ENCODE measurements around the gene AUTS2. TPM values are rescaled to one million over a fixed set of nuclear protein-coding genes. Genes with fewer than 3 reads are reported as not detected.

Gene AUTS2
- total RNA-seq, 2 donors from 2014 or later: 2.9 to 7.9 TPM

DNA sequence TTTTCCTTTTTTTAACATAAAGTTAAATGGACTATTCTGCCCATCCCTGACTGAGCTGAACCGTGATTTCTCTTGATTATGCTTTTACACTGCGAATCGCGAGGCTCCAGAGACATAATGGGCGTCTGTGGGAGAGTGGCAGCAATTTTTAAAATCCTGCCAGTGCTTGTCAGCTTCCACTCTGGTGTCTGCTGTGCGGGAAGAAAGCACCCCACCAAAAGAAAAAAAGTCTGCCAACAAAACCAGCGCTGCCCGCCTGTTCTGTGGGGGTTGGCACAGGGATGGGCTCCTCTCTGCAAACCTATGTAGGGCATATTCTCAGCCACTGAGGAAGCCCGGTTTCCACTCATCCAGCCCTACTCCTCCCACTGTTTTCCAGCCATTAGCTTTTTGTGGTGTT, 941.3 kb downstream of the AUTS2 start:
- ATAC-seq (replicated peaks in 1 of 2): no peak
- H3K27me3 Mint-ChIP-seq (ENCODE audit: low read depth): peaks cover 7% of the 10 kb centered on the region
- H3K36me3 Mint-ChIP-seq (ENCODE audit: insufficient read depth in 2 of 2): no peaks in the 10 kb centered on the region

DNA sequence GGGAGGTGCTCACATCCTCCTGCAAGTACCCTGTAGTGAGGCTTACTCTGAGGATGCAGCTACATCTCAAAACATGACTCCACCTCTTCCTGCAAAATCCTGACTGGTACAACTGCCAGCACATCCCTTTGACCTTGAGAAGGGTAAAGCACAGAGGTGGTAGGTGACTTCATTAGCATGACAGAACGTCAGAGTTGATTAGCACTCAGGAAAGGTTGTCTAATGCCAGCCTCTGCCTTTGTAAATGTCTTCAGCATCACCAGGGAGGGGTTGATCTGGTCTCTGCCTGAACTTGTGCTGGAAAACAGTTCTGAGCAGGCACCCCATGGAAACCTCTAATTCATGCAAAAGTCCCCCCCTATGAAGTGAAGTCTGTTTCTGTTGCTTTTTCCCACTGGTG, 942.4 kb downstream of the AUTS2 start:
- H3K9me3 Mint-ChIP-seq: no peaks in the 10 kb centered on the region
- peaks cover 7% of the 10 kb centered on the region for H3K27me3 Mint-ChIP-seq (ENCODE audit: low read depth)
- H3K36me3 Mint-ChIP-seq (ENCODE audit: insufficient read depth in 2 of 2): no peaks in the 10 kb centered on the region
- no peak for ATAC-seq (replicated peaks in 1 of 2)
- no peaks in the 10 kb centered on the region for H3K4me1 Mint-ChIP-seq (ENCODE audit: low read depth)
- no peak overlapping the region for H3K27ac Mint-ChIP-seq
- no peak overlapping the region for H3K4me3 Mint-ChIP-seq
- DNase-seq: no peak

More for the DNA sequence above, 941.3 kb downstream of the AUTS2 start:
- Mint-ChIP-seq H3K4me1 (ENCODE audit: low read depth) (no peaks in the 10 kb centered on the region), H3K9me3 (no peaks in the 10 kb centered on the region), H3K27ac (no peak overlapping the region), H3K4me3 (no peak overlapping the region)
- no peak for DNase-seq

DNA sequence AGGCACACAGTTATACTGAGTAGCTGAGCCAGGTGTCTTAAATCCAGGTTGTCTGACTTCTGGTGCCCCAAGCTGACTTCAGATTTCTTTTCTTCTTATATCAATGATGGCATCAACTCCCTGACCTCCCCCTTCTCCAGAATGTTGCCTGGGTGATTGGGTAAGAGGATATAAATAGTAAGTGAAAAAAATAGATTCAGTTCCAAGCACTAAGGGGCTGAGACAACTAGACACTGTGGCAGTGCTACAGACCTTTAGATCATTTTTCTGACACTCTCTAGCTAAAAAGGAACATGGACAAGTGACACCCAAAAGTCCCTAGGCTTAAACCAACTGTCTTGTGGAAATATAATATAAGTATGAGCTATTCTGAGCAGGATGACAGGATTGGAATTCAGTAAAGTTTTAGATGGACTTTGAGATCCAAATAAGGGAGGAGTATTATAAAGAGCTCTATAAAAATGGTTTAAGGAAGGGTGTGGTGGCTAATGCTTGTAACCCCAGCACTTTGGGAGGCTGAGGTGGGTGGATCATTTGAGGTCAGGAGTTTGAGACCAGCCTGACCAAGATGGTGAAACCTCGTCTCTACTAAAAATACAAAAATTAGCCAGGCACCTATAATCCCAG, 944.6 kb downstream of the AUTS2 start:
- no peak for ATAC-seq (replicated peaks in 1 of 2)
- Mint-ChIP-seq H3K36me3 (ENCODE audit: insufficient read depth in 2 of 2) (no peaks in the 10 kb centered on the region), H3K9me3 (no peaks in the 10 kb centered on the region), H3K27me3 (ENCODE audit: low read depth) (peaks cover 7% of the 10 kb centered on the region), H3K4me1 (ENCODE audit: low read depth) (no peaks in the 10 kb centered on the region), H3K4me3 (no peak overlapping the region), H3K27ac (no peak overlapping the region)
- no peak for DNase-seq

DNA sequence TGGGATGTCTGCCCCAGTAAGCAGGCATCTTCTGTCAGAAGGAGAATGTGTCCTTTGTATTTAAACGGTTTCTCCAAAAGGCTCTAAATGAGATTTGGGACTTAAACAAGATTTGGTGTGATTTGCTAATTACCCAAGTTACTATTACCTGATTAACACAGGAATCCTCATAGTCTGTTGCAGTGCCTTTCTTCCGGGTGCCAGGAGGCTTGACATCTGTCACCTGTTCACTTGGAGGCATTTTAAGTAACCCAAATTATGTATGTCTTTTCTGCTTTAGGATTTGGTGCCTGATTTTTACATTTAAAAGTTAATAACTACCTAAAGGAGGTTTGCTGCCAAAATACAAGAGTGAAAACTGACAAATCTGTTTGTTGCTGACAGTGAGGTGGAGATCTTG, 945.7 kb downstream of the AUTS2 start:
- Mint-ChIP-seq H3K9me3 (no peaks in the 10 kb centered on the region), H3K36me3 (ENCODE audit: insufficient read depth in 2 of 2) (no peaks in the 10 kb centered on the region), H3K27ac (no peak overlapping the region), H3K27me3 (ENCODE audit: low read depth) (peaks cover 7% of the 10 kb centered on the region), H3K4me1 (ENCODE audit: low read depth) (no peaks in the 10 kb centered on the region), H3K4me3 (no peak overlapping the region)
- no peak for ATAC-seq (replicated peaks in 1 of 2)
- DNase-seq: no peak

DNA sequence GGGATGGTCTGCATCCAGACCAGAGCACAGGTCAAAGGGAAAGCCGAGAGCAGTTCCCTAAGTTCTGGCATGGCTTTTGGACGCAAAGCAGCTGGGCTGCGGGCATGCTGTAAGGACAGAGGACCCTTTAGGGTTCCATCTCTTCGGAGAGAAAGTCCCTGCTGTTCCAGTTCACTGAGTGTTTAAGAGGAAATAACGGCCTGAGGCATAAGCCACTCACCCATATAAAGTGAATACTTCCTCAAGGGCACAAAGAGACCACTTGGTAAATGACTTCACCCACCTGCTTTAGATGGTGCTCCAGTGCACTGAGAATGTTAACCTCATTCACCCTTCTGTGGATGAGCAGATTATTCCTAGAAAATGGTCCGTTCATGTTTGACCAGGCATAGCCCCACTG, 946.9 kb downstream of the AUTS2 start:
- no peaks in the 10 kb centered on the region for H3K4me1 Mint-ChIP-seq (ENCODE audit: low read depth)
- DNase-seq (no peak), ATAC-seq (replicated peaks in 1 of 2) (no peak)
- peaks cover 7% of the 10 kb centered on the region for H3K27me3 Mint-ChIP-seq (ENCODE audit: low read depth)
- no peaks in the 10 kb centered on the region for H3K9me3 Mint-ChIP-seq
- no peak overlapping the region for H3K27ac Mint-ChIP-seq
- H3K4me3 Mint-ChIP-seq: no peak overlapping the region
- no peaks in the 10 kb centered on the region for H3K36me3 Mint-ChIP-seq (ENCODE audit: insufficient read depth in 2 of 2)

DNA sequence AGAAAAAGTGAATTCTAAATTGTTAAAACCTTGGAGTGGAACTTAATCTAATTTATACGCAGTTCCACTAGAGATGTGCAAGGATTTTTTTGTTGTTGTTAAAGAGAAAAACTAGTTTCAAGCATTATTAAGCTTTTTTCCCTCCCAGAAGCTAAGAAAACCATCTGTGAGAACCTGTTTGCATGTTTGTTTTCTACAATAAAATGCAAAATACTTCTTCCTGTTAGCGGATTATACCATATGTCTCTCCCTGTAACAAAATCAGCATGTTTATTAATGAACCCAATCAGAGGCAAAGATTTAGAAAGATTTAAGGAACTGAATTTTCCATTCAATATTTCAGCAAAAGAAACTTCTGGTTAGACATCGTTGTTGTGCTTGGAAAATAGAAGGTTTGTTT, 953.9 kb downstream of the AUTS2 start:
- ATAC-seq (replicated peaks in 1 of 2): no peak
- Mint-ChIP-seq H3K4me3 (no peak overlapping the region), H3K27ac (no peak overlapping the region), H3K4me1 (ENCODE audit: low read depth) (no peaks in the 10 kb centered on the region), H3K36me3 (ENCODE audit: insufficient read depth in 2 of 2) (peaks cover 0 to 1% of the 10 kb centered on the region in 2 donors), H3K9me3 (no peaks in the 10 kb centered on the region), H3K27me3 (ENCODE audit: low read depth) (no peaks in the 10 kb centered on the region)
- no peak for DNase-seq

DNA sequence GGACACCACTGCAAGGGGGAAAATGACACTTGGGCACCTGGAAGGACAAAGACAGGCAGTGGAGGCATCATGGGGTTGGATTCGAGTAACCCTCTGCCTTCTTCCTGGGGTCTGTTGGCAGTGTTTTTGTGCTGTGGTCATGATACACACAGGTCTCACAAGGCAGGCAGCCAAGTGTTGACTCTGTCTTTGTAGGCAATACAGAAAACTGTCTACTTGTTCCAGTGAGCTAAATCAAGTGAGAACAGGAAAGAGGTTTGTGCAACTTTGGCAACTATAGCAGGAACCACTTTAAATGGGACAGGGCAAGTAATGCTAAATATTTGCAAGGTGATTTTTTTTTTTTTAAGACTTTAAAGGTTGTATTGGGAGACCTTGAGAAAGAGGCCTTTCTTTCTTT, 955.1 kb downstream of the AUTS2 start:
- no peaks in the 10 kb centered on the region for H3K9me3 Mint-ChIP-seq
- DNase-seq (no peak), ATAC-seq (replicated peaks in 1 of 2) (no peak)
- H3K27me3 Mint-ChIP-seq (ENCODE audit: low read depth): no peaks in the 10 kb centered on the region
- no peak overlapping the region for H3K27ac Mint-ChIP-seq
- no peaks in the 10 kb centered on the region for H3K4me1 Mint-ChIP-seq (ENCODE audit: low read depth)
- peaks cover 0 to 1% of the 10 kb centered on the region in 2 donors for H3K36me3 Mint-ChIP-seq (ENCODE audit: insufficient read depth in 2 of 2)
- no peak overlapping the region for H3K4me3 Mint-ChIP-seq

DNA sequence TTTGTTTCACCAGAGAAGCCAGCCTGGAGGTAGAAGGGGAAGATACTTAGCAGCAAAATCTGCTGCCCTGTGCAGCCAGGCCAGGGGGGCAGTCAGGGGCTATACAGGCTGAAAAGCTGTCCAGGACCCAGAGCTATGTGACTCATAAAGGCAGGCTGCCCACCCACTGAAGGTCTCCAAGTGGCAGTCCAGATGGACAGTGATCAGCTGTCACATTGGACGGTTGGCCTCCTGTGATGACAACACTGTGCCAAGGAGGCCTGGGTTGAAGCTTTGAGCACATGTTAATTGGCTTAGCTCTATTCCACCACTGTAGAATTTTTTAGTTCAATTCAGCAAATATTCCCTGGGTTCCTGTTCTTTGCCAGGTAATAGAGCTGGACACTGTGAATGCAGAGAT, 956.4 kb downstream of the AUTS2 start:
- Mint-ChIP-seq H3K27me3 (ENCODE audit: low read depth) (no peaks in the 10 kb centered on the region), H3K9me3 (peaks cover 0 to 2% of the 10 kb centered on the region in 2 donors), H3K27ac (no peak overlapping the region), H3K4me3 (no peak overlapping the region), H3K36me3 (ENCODE audit: insufficient read depth in 2 of 2) (peaks cover 1 to 2% of the 10 kb centered on the region in 2 donors), H3K4me1 (ENCODE audit: low read depth) (no peaks in the 10 kb centered on the region)
- DNase-seq (no peak), ATAC-seq (replicated peaks in 1 of 2) (no peak)

DNA sequence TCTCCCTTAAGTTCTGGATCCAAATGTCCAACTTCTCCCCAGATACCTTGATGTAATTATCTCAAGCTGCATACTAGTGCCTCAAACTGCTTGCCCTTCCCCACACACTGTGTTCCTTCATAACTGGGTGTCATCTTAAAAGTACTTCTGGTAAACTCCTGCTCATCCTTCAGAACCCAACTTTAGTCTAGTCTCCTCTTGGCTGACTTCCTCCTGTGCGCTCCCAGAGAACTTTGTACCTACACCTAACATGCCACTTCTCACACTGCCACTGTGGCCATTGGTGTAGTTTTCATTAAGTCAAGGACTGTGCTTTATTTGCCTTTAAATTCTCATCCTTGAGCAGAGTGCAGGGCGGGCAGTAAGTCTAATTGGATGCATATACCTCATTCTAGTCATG, 958.5 kb downstream of the AUTS2 start:
- no peak for ATAC-seq (replicated peaks in 1 of 2)
- no peak overlapping the region for H3K4me3 Mint-ChIP-seq
- no peak overlapping the region for H3K27ac Mint-ChIP-seq
- H3K36me3 Mint-ChIP-seq (ENCODE audit: insufficient read depth in 2 of 2): peaks cover 4 to 7% of the 10 kb centered on the region in 2 donors
- peaks cover 5 to 6% of the 10 kb centered on the region in 2 donors for H3K9me3 Mint-ChIP-seq
- H3K4me1 Mint-ChIP-seq (ENCODE audit: low read depth): no peaks in the 10 kb centered on the region
- DNase-seq: no peak
- H3K27me3 Mint-ChIP-seq (ENCODE audit: low read depth): no peaks in the 10 kb centered on the region

DNA sequence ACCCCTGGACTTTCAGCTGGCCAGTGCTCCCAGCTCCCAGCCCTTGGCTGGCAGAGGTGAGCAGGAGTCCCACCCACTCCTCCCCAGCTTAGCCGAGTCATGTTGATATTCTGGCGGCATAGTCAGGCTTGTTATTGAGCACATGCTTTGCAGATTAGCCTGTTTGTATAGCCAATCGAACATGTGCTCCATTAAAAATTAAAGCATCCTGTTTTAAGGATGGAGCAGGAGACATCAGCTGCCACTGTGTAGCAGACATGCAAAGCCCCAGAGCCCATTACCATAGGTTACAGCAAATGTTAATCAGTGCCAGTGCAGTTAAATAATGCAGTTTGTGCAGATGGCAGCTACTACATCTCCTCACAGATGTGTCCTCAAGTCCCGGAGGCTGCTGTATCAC, 959.1 kb downstream of the AUTS2 start:
- Mint-ChIP-seq H3K4me1 (ENCODE audit: low read depth) (no peaks in the 10 kb centered on the region), H3K9me3 (peaks cover 5 to 6% of the 10 kb centered on the region in 2 donors), H3K4me3 (no peak overlapping the region), H3K36me3 (ENCODE audit: insufficient read depth in 2 of 2) (peaks cover 4 to 7% of the 10 kb centered on the region in 2 donors), H3K27me3 (ENCODE audit: low read depth) (no peaks in the 10 kb centered on the region), H3K27ac (no peak overlapping the region)
- no peak for ATAC-seq (replicated peaks in 1 of 2)
- DNase-seq: no peak

DNA sequence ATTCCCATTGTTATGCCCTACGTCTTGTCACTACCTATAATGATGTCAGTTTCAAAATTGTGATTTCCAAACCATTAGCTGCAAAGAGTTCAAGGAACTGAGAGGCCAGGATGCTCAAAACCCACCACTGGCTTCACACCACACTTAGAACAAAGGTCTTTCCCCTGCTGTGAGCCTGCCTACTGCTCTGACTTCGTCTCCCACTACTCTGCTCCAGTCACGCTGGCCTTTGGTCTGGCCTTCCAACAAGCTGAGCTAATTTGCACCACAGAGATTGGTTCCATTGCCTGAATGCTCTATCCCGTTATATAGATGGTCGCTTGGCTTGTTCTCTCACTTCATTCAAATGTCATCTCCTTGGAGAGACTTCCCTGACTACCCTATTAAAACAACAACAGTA, 961.5 kb downstream of the AUTS2 start:
- no peak for DNase-seq
- Mint-ChIP-seq H3K27ac (no peak overlapping the region), H3K36me3 (ENCODE audit: insufficient read depth in 2 of 2) (peaks cover 3 to 7% of the 10 kb centered on the region in 2 donors), H3K27me3 (ENCODE audit: low read depth) (no peaks in the 10 kb centered on the region), H3K4me1 (ENCODE audit: low read depth) (no peaks in the 10 kb centered on the region), H3K9me3 (peaks cover 5 to 6% of the 10 kb centered on the region in 2 donors), H3K4me3 (no peak overlapping the region)
- no peak for ATAC-seq (replicated peaks in 1 of 2)

DNA sequence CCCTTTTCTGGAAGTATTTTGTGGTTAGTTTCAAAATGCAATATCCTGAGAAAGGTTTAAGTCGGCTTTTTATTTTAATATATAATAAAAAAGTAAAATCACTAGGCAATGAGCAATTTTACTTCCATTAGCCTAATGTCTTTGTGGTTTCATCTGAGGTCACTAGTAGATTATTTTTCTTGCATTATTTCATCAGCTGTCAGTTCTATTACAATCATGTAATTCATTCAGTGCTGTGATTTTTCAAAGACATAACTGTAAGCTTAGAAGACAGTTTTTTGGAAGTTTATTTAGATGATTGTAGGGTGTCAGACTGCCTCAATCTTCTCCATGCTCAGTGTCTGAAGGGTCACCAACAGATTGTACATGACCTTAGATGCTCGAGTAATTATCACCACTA, 965.7 kb downstream of the AUTS2 start:
- H3K4me1 Mint-ChIP-seq (ENCODE audit: low read depth): no peaks in the 10 kb centered on the region
- ATAC-seq (replicated peaks in 1 of 2) (no peak), DNase-seq (no peak)
- H3K4me3 Mint-ChIP-seq: no peak overlapping the region
- H3K27ac Mint-ChIP-seq: no peak overlapping the region
- H3K27me3 Mint-ChIP-seq (ENCODE audit: low read depth): no peaks in the 10 kb centered on the region
- peaks cover 3 to 7% of the 10 kb centered on the region in 2 donors for H3K36me3 Mint-ChIP-seq (ENCODE audit: insufficient read depth in 2 of 2)
- H3K9me3 Mint-ChIP-seq: peaks cover 5 to 6% of the 10 kb centered on the region in 2 donors

DNA sequence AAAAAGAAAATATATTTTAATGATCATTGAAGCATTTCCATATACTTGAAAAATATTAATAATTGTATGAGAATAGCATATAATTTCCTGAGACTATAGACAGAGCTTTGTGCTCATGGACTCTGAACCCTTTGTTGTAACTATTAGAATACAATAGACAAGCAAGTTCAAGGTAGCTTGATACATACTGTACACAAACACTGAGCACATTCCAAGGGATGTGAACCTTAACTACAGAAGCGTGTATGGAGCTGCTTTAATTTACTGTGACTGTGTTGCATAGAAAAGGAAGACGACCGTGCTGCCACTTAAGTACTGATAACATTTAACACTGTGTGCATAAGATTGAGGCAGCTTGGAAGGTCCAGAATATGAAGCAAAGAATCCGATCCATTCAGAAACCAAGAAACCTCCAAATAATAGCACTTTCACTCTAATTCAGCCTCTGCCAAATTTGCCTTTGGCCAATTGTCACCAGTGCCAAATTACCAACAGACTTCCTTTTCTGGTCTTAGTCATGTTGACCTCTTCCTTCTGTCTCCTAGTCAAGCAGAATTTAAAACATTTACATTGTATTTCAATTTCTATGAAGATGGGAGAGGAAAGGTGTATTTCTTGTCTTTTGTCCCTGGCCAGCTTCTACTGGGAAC, 967.6 kb downstream of the AUTS2 start:
- DNase-seq: no peak
- H3K4me1 Mint-ChIP-seq (ENCODE audit: low read depth): no peaks in the 10 kb centered on the region
- no peaks in the 10 kb centered on the region for H3K36me3 Mint-ChIP-seq (ENCODE audit: insufficient read depth in 2 of 2)
- H3K4me3 Mint-ChIP-seq: no peak overlapping the region
- no peak for ATAC-seq (replicated peaks in 1 of 2)
- H3K27me3 Mint-ChIP-seq (ENCODE audit: low read depth): no peaks in the 10 kb centered on the region
- H3K9me3 Mint-ChIP-seq: peaks cover 0 to 4% of the 10 kb centered on the region in 2 donors
- no peak overlapping the region for H3K27ac Mint-ChIP-seq

DNA sequence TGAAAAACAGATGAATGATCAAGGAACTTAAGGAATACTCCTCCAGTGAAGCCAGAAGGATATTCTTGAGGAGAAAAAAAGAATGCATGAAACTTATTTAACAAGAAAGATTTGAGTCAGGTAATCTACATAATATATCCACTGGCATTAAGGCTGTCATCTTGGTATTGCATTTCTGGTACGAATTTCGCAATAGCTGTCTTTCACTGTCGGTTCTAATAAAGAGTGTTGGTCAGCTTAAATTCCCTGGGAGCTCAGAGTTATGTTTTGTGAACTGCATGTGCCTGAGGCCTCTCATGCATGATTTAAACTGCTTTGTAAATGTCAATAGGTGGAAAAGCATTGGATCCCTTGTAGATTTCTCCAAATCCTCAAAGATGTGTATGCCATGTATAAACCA, 968.4 kb downstream of the AUTS2 start:
- Mint-ChIP-seq H3K36me3 (ENCODE audit: insufficient read depth in 2 of 2) (no peaks in the 10 kb centered on the region), H3K4me3 (no peak overlapping the region), H3K27ac (no peak overlapping the region), H3K9me3 (peaks cover 0 to 4% of the 10 kb centered on the region in 2 donors), H3K4me1 (ENCODE audit: low read depth) (no peaks in the 10 kb centered on the region), H3K27me3 (ENCODE audit: low read depth) (no peaks in the 10 kb centered on the region)
- DNase-seq (no peak), ATAC-seq (replicated peaks in 1 of 2) (no peak)

All from activated T-cell treated with anti-CD3 and anti-CD28 coated beads, Interleukin-2, amount 50 U/mL, for 72 hours (primary cell).